Activated CD8-positive, alpha-beta memory T cell treated with anti-CD3 and anti-CD28 coated beads, Interleukin-2, amount 50 U/mL, for 48 hours (primary cell): Measurements from ENCODE around the gene BMF.
A peak's percentile ranks its signal among the peaks of the same experiment; 100 is the strongest.

Experiments used
- DNase-seq: peaks from one replicate; pipeline ENCODE4 v3.0.0-alpha.2; 2020

The BMF gene

GRCh38 chr15:40100947-40101905 is 7.5 kb downstream of the BMF start:
- no peak for DNase-seq

GRCh38 chr15:40100123-40100946 is 8.3 kb downstream of the BMF start:
- no peak for DNase-seq

DNA sequence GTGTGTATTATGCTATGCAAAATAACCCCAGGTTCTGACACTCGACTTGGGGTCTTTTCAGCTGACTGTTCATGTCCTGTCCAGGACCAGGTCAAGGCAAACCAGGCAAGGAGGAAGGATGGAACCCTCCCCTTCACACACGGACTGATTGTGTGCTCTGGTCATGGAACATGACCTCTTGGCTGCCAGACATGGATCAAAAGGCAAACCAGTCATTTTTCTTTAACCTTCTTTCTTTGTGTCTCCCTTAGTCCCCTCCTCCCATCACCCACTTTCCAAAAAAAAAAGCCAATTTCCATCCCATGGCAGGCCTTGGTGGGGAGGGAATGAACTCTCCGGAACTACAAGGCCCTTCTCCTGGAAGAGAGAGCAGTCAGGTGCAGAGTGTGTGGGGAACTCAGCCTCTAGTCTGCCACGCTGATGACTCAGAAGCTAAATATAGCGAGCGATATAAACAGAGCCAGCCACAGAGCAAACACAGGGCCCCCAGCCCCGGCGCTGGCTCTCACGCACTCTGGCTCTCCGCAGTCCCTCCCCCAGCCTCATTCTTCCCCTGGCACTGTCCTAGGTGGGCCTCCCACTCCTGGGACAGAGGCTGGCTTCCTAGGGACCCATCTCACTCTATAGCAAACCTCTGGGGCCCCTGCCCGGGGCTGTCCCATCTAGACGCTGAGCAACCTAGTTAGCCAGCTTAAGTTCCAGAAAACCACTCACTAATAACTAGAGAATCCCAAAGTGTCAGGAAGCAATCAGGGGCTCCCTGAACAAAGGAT is 10.0 kb downstream of the BMF start:
- peak; percentile 79 for DNase-seq

- DNase-seq, result no peak
These were observed 10.7 kb downstream of the BMF start for GRCh38 chr15:40097968-40098476.

- DNase-seq, result no peak
These were observed 11.3 kb downstream of the BMF start for GRCh38 chr15:40097096-40097967.

- no peak for DNase-seq
These were observed 12.4 kb downstream of the BMF start for GRCh38 chr15:40096094-40096891.

GRCh38 chr15:40095371-40096093 is 13.1 kb downstream of the BMF start:
- DNase-seq, result no peak

DNA sequence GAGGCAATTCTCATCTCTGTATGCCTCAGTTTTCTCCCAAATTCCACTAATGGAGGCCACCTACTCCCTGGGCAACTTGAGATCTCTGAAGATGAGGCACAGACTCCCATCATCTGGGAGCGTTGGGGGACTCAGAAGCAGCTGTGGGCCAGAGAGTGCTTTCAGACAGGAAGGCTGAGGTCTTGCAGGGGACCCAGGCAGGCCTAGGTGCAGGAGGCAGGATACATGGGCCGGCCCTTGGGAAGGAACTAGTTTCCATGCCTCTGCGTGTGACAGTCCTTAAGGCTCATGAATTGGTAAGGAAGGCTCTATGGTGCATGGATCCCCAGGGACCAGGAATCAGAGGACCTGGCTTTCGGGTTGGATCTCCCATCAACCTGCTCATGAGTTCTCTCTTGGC is 14.5 kb downstream of the BMF start:
- no peak for DNase-seq

DNA sequence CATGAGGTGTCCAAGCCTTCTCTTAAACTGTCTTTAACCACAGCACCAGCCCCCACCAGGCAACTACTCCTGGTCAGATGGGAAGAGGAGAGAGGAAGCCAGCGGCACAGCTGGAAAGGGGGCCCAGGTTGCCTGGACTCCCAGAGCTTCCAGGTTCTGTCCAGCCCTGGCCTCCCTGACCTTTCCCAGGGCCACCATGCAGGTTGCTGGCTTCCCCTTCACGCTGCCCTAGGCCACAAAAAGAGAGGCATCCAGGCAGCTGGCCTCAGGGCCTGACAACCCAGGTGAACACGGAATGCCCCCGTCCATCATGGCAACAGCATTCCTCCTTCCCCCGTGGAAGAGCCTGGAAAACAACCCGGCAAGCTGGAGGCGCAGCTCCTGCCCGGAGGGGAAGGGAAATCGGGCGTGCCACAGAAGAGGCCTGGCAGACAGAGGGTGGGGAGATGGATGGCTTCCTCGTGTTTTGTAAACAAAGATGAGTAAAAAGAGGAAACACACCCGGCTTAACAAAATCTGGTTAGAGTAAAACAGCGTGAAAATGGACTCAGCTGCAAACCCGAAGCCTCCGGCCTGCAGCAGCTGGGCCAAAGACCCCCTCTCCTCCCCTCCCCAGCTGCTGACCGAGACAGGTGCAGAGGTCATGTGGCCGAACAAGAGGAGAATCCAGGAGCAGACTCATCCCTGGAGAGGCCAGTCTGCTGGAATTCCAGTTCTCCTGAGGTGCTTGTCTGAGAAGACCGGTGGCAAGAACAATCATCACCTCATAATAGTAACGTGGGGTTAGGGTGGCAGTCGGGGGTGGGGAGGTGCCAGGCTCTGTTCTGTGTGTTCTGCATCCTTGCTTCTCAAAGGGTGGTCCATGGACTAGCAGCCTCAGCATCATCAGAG is 15.5 kb downstream of the BMF start:
- DNase-seq, result no peak

GRCh38 chr15:40092256-40092978 is 16.3 kb downstream of the BMF start:
- DNase-seq, result no peak

- no peak for DNase-seq
These were observed 16.8 kb downstream of the BMF start for GRCh38 chr15:40091861-40092255.

- no peak for DNase-seq
These were observed 17.8 kb downstream of the BMF start for GRCh38 chr15:40090774-40091455.

DNA sequence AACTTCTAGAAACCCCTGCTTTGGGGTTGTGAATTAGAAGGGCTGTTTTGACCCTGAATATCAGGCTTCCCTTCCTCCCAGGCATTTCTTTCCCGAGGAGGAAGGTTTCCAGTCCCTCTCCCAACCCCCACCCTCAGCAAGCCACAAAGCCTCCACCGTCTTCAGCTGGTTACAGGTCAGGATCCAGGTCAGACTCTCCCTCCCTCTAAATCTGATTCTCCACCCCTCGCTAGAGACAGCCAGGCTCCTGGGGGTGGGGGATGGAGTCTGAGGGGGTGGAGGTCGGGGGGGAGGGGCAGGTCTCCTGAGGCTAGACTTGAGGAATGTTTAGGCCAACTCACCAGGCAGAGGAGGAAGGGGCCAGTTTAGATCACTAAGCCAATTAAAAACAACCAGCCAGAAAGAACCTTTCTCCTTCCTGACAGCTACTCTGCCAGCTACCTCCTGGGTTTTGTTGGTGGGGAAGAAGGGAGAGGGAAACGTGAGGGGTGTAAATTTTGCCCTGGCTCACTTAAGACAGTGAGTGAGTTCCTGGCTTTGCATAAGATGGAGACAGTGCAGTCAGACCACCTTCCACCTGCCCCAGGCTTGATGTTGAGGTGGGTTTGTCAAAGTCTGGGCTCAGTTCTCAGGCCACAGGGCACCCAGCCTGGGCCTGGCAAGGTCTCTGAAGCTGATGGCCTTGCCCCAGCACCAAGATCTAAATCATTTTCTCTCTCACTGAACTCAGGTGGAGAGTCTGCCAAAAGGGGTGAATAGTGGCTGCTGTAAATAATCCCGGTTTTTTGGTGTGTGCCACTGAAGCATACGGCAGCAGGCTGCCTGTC is 19.5 kb downstream of the BMF start:
- no peak for DNase-seq

GRCh38 chr15:40087991-40088928 is 20.4 kb downstream of the BMF start:
- no peak for DNase-seq

DNA sequence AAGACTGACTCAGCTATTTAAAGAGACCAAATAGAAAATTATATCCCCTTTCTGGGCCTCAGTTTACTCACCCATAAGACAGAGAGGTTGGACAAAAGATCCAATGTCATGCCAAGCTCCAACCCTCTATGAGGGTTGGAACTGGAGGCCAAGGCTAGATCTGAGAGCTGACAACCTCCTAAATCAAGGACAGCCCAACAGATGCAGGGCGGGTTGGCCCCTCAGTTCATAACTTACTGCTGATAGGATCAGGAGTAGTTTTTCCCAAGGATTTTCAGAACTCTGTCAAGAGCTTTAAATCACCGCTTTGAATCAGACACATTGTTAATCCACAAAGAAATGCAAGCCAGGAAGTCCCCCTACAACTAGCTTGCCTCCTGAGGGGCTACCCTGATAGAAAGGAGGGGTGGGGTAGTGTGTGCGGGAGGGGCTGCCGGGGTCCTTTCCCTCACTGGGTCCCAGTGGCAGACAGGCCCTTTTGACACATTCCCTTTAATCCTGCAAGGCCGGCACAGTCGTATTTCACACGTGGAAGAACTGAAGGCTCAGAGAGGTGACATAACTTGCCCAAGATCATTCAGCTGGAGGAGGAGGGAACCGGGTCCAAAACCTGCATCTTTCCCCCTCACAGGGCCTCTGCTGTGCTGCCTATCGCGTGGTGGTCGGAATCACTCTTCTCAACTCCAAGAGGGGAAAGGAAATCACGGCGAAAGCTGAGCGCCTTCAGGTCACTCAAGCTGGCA is 21.4 kb downstream of the BMF start:
- DNase-seq, result no peak
